Activated naive CD8-positive, alpha-beta T cell (primary cell): Measurements from ENCODE around the gene PAGE2.
"Not testable (repeated sequence)": the region's sequence is repeated elsewhere in the genome, so short reads cannot be mapped to it uniquely, and the experiment has no call there.

Experiments
- H3K27ac Mint-ChIP-seq: one replicate; pipeline ENCODE4 v1.8.0; 2021; ENCODE audit warnings: mixed read lengths
- H3K27me3 Mint-ChIP-seq: one replicate; pipeline ENCODE4 v1.8.0; 2021; ENCODE audit warnings: mixed read lengths
- H3K36me3 Mint-ChIP-seq: one replicate; pipeline ENCODE4 v1.8.0; 2021; ENCODE audit warnings: mixed read lengths
- H3K4me1 Mint-ChIP-seq: one replicate; pipeline ENCODE4 v1.8.0; 2021; ENCODE audit warnings: low read depth, mixed read lengths
- H3K4me3 Mint-ChIP-seq: one replicate; pipeline ENCODE4 v1.8.0; 2021; ENCODE audit warnings: mild to moderate bottlenecking, mixed read lengths
- H3K9me3 Mint-ChIP-seq: one replicate; pipeline ENCODE4 v1.8.0; 2021; ENCODE audit warnings: low read depth, mixed read lengths

The PAGE2 gene

DNA sequence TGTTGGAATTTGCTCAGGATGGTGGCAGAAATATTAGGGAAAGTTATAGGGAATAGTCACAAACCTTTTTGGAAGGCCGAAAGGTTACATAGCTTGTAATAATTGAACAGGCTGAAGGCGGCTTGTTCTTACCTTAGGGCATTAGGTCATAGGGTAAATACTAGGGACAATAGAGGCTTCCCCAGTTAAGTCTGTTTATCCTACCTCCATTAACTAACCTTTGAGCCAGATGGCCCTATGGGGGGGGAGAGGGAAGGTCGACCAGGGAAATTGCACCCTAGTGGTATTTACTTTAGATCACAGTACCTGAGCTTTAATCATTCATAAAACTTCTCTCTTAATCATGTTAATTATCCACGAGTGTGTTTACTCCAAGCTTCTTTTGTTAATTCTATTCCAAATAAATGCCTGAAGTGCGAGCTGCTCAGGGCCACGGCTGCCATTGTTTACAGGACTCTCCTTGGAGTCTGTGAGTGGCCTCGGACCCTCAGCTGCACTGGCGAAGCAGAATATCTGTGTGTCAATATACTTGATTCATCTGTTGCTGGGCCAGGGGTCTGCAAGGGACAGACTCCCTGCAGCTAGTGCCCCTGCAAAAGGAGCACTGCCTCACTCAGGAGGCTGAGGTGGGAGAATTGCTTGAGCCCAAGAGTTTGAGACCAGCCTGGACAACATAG, 22.9 kb downstream of the PAGE2 start:
- H3K4me1 Mint-ChIP-seq = no peaks in the 10 kb centered on the region
- H3K9me3 Mint-ChIP-seq = no peaks in the 10 kb centered on the region
- H3K36me3 Mint-ChIP-seq = no peaks in the 10 kb centered on the region

DNA sequence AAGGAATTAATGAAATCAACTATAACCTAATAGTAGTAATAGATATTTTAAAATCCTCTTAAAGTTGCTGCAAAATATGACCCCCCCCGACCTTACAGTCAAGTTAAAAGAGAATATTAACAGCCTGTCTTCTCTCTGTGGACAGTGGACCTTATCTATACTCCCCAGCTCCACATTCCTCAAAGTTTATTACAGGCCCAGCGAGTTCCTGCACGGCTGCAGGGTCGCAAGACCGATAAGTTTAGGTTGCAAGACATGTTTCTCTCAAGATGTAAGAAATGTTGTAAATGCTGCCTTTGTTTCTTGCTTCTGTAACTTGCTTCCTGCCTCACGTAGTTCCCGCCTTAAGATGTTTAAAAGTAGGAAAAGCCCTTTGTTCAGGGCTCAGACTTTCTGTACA, 27.8 kb downstream of the PAGE2 start:
- not testable (repeated sequence) for H3K36me3 Mint-ChIP-seq, H3K27me3 Mint-ChIP-seq, H3K9me3 Mint-ChIP-seq, H3K27ac Mint-ChIP-seq, H3K4me3 Mint-ChIP-seq
- peaks cover 12% of the 10 kb centered on the region for H3K4me1 Mint-ChIP-seq

More for the DNA sequence above, 22.9 kb downstream of the PAGE2 start:
- no peaks in the 10 kb centered on the region for H3K27me3 Mint-ChIP-seq
- H3K4me3 Mint-ChIP-seq = no peak overlapping the region
- H3K27ac Mint-ChIP-seq = no peak overlapping the region

DNA sequence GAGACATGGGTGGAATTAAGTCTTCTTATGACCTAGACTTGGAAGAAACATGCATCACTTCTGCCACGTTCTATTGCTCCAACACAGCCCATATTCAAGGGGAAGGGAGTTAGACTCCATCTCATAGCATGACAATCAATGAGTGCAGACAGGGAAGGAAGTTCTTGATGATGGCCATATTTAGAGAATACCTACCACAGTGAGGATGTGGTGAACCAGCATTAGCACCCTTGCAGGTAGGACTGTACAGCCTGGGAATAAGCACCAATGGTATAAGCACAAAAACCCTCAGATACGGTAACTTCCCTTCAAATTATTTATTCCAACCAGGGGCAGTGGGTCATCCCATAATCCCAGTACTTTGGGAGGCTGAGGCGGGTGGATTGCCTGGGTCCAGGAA, 29.8 kb downstream of the PAGE2 start:
- H3K4me1 Mint-ChIP-seq = peaks cover 12% of the 10 kb centered on the region
- peaks cover 2% of the 10 kb centered on the region for H3K36me3 Mint-ChIP-seq
- H3K9me3 Mint-ChIP-seq = no peaks in the 10 kb centered on the region
- H3K27me3 Mint-ChIP-seq = no peaks in the 10 kb centered on the region
- H3K27ac Mint-ChIP-seq = no peak overlapping the region
- H3K4me3 Mint-ChIP-seq = no peak overlapping the region

DNA sequence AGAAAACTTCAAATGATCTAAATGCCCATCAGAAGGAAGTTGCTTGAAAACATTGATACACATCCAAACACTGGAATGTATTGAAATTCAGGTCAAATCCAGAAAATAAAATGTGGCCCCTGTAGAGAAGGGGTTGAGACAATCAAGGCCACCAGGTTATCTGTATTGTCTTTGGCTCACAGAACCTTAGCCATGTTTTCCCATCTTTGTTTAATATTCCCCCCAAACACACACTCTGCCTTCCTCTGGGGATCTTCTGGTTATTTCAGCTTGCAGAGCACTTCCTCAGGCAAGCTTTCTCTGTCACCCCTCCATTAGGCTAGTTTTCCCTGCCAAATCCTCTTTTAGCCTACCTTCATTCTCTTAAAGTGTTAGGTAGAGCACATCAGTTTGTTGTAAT, 30.5 kb downstream of the PAGE2 start:
- no peaks in the 10 kb centered on the region for H3K27me3 Mint-ChIP-seq
- peaks cover 2% of the 10 kb centered on the region for H3K36me3 Mint-ChIP-seq
- peaks cover 12% of the 10 kb centered on the region for H3K4me1 Mint-ChIP-seq
- H3K27ac Mint-ChIP-seq = no peak overlapping the region
- no peaks in the 10 kb centered on the region for H3K9me3 Mint-ChIP-seq
- no peak overlapping the region for H3K4me3 Mint-ChIP-seq

DNA sequence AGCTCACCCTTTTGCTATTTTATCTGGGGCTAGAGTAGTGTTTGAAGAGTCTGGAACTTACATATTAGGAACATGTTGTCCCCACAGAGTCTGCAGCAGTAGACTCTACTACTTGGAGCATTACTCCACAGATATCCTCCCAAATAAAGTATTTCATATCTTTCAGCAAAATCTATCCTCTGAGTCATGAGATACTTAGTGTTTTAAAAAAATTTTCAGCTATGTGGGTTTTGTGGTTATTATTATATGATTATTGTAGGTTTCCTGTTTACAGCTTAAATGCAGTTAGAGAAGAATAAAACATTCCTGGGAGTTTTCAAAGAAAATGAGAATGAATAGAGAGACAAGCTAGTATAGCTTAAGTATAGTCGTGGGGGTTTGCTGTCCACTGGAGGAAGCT, 30.9 kb downstream of the PAGE2 start:
- no peaks in the 10 kb centered on the region for H3K27me3 Mint-ChIP-seq
- H3K9me3 Mint-ChIP-seq = no peaks in the 10 kb centered on the region
- no peak overlapping the region for H3K4me3 Mint-ChIP-seq
- H3K27ac Mint-ChIP-seq = no peak overlapping the region
- peaks cover 12% of the 10 kb centered on the region for H3K4me1 Mint-ChIP-seq
- H3K36me3 Mint-ChIP-seq = peaks cover 2% of the 10 kb centered on the region

DNA sequence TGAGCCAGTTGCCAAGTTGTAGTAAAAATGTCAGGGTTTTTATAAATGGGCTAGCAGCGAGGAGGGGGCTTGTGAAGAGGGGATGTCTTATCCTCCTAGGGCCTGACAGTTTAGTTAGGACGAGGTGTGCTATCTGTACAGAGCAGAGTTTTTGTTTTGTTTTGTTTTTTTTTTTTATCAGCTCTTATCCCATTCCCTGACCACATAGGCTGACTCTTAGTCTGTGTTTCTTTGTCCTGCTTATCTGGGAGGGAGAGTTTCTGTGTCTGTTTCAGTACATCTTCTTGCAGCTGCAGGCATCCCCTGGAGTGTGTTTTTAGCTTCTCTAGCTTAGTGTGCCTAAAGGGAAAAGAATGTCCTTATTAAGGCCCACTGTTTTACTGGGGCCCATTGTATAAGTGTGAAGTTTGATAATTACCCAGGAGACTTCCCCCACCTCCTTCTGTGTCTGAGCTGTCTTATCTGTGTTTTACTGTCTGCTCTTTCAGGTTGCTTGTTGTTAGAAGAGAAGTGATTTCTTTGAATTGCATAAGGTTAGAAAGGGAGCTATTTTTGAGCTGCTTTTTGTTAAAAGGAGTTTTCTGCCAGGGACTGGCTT, 32.0 kb downstream of the PAGE2 start:
- Mint-ChIP-seq H3K27me3 (no peaks in the 10 kb centered on the region), H3K9me3 (no peaks in the 10 kb centered on the region), H3K4me3 (no peak overlapping the region), H3K36me3 (peaks cover 2% of the 10 kb centered on the region), H3K27ac (no peak overlapping the region), H3K4me1 (peaks cover 12% of the 10 kb centered on the region)

DNA sequence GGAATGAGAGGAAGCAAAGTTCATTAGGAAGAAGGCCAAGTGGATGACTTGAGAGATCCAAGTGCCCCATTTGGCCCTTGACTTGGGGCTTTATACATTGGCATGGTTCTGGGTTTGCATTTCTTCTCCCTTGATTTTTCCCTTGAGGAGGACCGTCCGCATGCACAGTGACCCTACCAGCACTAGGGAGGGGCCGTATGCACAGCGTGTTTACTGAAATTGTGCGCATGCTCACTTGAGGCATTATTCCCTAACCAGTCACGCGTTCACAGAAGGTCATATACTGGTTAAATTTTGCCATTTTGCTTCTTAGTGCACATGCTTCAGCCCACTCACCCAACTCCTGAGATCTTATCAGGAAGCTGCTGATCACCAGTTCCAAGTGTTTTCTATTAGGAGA, 35.1 kb downstream of the PAGE2 start:
- Mint-ChIP-seq H3K36me3 (no peaks in the 10 kb centered on the region), H3K27me3 (peaks cover 3% of the 10 kb centered on the region), H3K9me3 (no peaks in the 10 kb centered on the region), H3K27ac (no peak overlapping the region), H3K4me1 (peaks cover 9% of the 10 kb centered on the region), H3K4me3 (no peak overlapping the region)

DNA sequence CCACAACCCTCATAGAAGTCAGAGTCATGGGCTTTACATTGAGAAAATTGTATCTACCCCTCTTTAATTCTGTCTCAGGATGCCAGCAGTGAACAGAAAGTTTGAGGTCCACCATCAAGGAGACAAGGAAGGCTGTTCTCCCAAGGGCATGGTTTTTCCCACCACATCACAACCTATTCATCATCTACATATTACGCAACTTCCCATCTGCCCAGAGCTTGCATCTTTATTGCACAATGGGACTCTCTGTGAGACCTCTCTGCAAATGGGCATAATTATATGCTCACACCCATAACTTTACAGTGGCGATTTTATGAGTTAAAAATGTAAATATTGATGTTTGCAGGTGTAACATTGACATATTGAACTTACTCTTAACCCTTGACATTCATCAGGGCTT, 38.9 kb downstream of the PAGE2 start:
- H3K9me3 Mint-ChIP-seq = no peaks in the 10 kb centered on the region
- H3K4me3 Mint-ChIP-seq = no peak overlapping the region
- no peaks in the 10 kb centered on the region for H3K36me3 Mint-ChIP-seq
- H3K27ac Mint-ChIP-seq = no peak overlapping the region
- no peaks in the 10 kb centered on the region for H3K4me1 Mint-ChIP-seq
- H3K27me3 Mint-ChIP-seq = peaks cover 3% of the 10 kb centered on the region

DNA sequence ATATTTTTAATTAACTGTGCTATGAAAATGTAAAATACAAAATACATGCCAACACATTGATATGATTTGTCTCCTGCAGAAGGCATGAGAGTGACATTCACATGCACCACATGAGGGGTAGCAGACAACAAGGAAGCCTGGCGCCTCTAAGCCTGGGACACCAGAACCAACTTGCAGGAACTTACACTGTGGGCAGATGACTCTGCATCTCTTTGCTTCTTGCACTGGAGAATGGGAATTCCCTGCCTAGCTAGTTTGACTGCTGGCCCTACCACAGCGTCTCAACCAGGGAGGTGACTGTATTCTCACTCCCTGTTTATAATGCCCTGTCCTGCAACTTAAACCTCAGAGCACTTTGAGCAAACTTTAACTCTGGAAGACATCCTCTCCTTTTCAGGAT, 40.5 kb downstream of the PAGE2 start:
- no peaks in the 10 kb centered on the region for H3K4me1 Mint-ChIP-seq

DNA sequence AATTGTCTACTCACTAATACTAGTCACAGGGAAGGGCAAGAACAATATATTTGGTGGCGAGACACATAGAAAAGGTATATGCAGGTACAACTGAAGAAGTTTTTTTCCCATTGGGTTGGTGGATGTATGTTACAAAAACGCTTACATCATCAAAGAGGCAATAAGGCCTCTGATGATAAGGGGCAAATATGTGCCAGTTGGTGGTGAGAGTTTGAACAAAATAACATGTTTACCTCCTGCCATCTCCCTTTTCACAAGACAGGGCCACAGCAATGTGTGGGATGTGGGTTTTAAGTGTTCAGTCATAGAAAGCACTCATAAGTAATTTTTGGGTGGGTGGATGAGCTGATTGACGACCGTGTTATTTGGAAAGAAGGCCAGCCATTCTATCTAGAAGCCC, 41.7 kb downstream of the PAGE2 start:
- H3K36me3 Mint-ChIP-seq = no peaks in the 10 kb centered on the region
- H3K27ac Mint-ChIP-seq = no peak overlapping the region
- no peak overlapping the region for H3K4me3 Mint-ChIP-seq
- no peaks in the 10 kb centered on the region for H3K4me1 Mint-ChIP-seq
- H3K27me3 Mint-ChIP-seq = peaks cover 3% of the 10 kb centered on the region
- H3K9me3 Mint-ChIP-seq = no peaks in the 10 kb centered on the region

More for the DNA sequence above, 40.5 kb downstream of the PAGE2 start:
- Mint-ChIP-seq H3K27ac (no peak overlapping the region), H3K4me3 (no peak overlapping the region), H3K27me3 (peaks cover 3% of the 10 kb centered on the region), H3K9me3 (no peaks in the 10 kb centered on the region), H3K36me3 (no peaks in the 10 kb centered on the region)

DNA sequence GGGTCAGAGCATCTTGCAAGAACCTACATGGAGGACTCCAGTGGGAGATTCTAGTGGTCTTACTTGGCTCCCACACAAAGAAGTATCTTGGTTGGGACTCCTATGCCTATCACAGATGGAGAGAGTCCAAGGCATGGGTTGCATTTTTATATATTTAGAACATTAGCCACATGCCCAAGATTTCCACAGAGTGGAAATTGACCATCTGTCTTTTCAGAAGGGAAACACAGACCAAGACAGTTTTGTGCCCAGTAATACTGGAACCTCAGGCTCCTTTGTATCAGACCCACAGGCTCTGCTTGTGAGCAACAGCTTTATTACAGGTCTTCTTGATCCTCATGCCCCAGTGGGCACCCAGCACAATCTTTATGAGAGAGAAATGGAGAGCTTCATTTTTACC, 43.6 kb downstream of the PAGE2 start:
- H3K36me3 Mint-ChIP-seq = no peaks in the 10 kb centered on the region
- H3K27me3 Mint-ChIP-seq = peaks cover 3% of the 10 kb centered on the region
- no peaks in the 10 kb centered on the region for H3K9me3 Mint-ChIP-seq
- H3K27ac Mint-ChIP-seq = no peak overlapping the region
- no peak overlapping the region for H3K4me3 Mint-ChIP-seq
- H3K4me1 Mint-ChIP-seq = no peaks in the 10 kb centered on the region

DNA sequence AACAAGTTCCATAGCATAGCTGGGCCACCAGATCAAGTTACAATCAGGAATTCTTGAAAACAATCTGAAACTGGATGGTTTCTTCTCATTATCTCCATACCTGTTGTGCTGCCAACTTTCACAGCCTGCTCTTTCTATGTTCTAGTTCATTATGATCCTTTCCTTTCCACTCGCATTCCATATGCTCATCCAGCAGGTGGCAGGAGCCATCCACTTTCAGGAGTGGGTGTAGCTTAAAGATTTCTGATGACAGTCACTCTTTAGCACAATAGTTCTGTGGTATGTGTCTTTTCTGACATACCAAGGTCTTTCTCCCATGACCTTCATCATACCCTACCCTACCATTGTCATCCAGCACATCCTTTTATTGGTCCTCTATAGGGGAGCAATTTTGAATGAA, 46.4 kb downstream of the PAGE2 start:
- no peaks in the 10 kb centered on the region for H3K36me3 Mint-ChIP-seq
- no peak overlapping the region for H3K4me3 Mint-ChIP-seq
- no peak overlapping the region for H3K27ac Mint-ChIP-seq
- H3K9me3 Mint-ChIP-seq = no peaks in the 10 kb centered on the region
- no peaks in the 10 kb centered on the region for H3K4me1 Mint-ChIP-seq
- no peaks in the 10 kb centered on the region for H3K27me3 Mint-ChIP-seq

DNA sequence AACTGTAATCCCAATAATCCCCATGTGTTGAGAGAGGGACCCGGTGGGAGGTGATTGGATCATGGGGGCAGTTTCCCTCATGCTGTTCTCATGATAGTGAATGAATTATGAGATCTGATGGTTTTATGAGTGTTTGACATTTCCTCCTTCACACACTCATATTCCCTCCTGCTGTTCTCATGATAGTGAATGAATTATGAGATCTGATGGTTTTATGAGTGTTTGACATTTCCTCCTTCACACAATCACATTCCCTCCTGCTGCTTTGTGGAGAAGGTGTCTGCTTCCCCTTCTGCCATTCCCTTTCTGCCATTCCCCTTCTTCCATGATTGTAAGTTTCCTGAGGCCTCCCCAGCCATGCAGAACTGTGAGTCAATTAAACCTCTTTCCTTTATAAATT, 52.0 kb downstream of the PAGE2 start:
- H3K4me3 Mint-ChIP-seq, H3K9me3 Mint-ChIP-seq, H3K27me3 Mint-ChIP-seq, H3K4me1 Mint-ChIP-seq, H3K27ac Mint-ChIP-seq, H3K36me3 Mint-ChIP-seq: not testable (repeated sequence)
